8988T (cell line): ENCODE results near the gene PURB.
"Not testable (repeated sequence)": the region's sequence is repeated elsewhere in the genome, so short reads cannot be mapped to it uniquely, and the experiment has no call there.

ENCODE experiments used
- DNase-seq: peaks from one replicate; pipeline ENCODE4 v3.0.0; 2011

The PURB gene

DNA sequence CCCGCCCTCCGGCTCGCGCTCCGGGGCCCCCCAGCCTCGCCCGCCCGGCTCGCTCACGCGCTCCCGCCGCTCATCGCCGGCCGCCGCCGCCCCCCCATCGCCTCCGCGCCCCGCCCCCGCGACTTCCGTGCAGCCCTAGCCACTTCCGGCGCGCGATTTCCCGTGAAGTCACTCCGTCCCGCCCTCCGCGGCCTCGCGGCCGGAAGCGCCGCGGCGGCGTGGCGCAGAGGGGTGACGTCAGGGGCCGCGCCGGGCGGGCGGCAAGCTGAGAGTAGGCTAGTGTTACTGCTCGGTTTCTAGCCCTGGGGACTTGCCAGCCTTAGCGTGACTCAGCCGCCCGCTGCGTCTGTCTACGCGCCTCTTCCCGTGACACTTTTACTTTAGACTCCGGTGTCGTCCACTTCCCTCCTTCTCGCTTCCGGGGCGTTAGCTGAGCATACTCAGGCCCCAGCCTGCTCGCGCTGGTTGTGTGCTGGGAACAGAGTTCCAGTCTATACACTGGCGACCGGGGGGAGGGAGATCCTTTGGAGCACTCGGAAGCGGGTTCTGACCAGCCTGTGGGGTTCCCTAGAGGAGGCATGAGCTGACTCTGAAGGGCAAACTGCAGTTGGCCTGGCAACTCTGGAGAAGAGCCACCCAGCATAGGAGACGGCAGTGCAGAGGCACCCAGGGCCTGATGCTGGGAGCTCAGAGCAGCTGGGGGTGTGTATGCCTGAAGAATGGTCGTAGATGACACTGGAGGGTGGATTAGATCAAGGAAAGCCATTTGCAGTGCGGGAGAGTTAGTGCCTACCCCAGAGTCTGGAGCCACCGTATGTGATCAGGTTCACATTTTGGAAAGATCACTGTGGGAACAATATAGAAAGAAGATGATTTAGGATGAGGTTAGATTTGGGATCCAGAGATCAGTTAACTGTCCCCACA, at the start of gene PURB:
Gene PURB, minus strand, starts transcription at position 137 of the 924 bp plus-strand sequence. CDS start 182 bp downstream, outside the sequence.
- DNase-seq: peak; percentile 73

DNA sequence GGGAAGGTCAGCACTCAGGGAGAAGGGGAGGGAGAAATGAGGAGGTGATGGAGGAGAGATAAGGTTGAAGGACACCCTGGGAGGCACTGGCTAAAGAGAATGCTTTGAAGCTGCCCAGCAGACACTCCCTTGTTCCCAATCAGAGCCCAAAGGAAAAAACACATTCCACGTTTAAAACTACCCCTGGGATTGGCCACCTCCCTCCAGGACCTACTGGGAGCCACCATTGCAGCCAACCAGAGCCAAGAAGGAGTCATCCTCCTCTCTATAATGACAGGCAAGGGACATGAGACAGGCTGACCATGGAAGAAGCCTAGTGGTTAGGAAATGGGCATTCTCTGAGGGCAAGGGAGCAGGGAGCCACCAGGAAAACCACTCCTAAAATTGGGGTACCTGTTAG, 49.7 kb upstream of the PURB start:
- no peak for DNase-seq

DNA sequence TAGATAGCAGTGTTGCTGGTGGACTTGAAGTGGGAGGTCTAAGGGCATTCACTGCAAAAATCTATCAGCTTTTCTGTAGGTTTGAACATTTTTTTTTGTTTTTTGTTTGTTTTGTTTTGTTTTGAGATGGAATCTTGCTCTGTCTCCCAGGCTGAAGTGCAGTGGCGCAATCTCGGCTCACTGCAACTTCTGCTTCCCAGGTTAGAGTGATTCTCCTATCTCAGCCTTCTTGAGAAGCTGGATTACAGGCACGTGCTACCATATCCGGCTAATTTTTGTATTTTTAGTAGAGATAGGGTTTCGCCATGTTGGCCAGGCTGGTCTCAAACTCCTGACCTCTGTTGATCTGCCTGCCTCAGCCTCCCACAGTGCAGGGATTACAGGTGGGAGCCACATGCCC, 49.2 kb upstream of the PURB start:
- DNase-seq: not testable (repeated sequence)

DNA sequence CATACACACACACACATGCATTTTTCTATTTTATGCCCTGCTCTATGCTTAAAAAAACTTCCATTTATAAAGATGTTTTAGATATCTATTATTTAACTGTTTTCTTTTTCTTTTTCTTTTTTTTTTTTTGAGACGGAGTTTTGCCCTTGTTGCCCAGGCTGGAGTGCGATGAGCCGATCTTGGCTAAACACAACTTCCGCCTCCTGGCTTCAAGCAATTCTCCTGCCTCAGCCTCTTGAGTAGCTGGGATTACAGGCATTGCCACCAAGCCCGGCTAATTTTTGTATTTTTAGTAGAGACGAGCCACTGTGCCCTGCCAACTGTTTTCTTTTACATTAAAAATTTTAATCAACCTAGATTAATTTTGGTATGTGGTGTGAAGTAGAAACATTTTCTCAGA, 45.6 kb upstream of the PURB start:
- DNase-seq: no peak

DNA sequence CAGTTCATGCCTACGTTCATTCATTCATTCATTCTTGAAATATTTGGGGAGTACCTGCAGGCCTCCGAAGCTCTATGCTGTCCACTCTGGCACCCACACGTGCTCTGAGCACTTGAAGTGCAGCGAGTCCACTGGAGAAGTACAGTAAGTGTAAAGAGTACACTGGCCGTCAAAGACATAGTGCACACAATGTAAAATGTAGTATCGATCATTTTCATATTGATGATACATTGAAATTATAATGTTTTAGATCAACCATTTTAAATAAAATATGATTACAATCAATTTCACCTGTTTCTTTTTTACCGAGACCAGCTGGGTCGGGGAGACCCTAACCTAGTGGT, 37.0 kb upstream of the PURB start:
- no peak for DNase-seq

DNA sequence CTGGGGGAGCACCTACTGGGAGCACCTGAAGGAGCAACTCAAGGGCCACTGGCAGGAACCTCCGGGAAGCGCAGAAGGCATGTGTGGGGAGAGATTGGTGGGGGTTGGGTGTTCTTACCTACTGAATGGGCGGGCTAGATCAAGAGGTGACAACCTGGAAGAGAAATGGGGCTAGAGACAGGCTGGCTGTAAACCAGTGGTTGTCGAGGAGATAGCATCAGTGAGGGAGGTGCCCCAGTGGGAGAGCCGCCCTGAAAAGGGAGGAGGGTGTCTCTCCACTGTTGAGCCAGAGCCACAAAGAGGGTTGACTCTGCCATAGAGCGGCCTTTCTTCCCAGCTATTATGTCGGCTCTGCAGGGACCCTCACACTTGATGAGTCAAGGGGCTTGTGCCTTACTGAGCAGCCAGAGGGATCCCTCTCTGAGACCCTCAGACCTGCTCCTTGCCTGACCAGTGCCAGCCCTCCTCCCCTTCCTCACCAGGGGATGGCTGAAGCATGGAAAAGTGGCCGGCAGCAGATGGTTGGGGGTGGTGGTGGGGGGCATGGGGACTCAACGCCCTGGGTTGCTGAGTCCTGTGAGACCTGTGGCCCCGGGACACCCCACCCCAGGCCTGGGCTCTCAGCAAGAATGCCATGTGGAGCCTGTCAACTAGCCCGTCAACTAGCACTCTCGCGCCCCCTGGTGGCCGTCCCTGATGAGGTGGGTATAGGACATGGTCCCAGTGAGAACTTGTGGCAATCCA, 36.4 kb upstream of the PURB start:
- DNase-seq: peak; percentile 26

DNA sequence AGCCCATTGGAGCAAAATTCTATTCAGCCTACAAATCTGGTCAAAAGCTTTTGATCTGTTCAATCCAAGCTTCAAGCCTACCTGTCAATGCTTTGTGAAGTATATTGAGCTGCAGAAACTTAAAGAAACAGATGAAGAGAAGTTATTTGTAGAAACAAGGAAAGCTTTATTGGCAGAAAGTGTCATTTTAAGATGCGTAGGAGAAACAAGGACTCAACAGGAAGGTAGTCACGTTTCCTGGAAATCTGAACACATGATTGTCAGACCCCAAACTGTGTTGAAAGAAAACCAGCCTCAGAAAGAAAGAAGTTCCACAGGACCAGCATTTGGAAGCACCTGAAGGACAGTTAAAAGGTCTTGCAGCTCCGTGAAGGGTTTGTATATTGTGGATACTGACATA, 34.8 kb upstream of the PURB start:
- no peak for DNase-seq

DNA sequence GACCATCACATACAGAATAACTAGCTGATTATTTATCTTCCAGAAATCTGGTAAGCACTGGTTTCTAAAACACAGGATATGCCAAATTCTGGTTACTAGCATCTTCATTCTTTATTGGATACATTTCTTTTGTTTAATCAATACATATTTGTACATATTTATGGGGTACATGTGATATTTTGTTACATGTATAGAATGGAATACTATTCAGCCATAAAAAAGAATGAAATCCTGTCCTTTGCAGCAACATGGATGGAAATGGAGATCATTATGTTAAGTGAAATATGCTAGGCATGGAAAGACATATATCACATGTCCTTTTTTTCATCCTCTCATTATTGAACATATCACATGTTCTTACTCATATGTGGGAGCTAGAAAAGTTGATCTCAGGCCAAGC, 32.7 kb upstream of the PURB start:
- DNase-seq: no peak

DNA sequence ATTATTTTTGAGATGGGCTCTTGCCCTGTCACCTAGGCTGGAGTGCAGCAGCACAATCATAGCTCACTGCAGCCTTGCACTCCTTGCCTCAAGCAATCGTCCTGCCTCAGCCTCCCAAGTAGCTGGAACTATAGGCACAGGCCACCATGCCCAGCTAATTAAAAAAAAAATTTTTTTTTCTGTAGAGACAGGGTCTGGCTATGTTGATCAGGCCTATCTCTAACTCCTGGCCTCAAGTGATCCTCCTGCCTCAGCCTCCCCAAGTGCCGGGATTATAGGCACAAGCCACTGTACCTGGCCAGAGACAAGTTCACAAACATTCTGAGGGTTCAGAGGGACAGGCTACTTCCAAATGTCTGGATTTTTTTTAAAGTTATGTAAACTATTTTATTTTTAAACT, 32.1 kb upstream of the PURB start:
- DNase-seq: no peak

DNA sequence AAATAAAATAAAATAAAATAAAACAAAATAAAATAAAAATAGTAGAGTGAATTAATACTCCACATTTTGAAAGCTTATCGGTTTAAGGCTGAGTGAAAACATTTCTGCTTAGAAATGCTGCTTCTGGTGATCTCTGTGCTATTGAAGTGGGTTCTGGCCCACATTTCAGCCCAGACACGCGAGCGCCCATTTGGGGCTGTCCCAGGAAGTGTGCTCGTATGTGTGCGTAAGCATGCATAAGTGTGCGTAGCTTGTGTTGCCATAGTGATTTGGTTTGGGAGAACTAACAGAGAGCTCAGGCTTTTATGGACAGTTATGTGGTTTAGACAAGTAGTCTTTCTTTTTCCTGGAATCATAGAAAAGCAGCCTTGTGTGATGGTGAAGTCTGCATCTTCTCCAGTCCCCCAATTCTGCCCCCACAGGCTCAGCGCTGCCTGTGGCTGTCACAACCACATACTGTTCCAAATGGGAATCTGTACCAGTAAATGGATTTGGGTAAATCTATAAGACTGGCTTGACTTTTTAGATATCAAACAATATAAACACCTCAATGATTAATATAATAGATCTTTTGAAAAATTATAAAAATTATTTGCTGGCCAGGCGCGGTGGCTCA, 29.8 kb upstream of the PURB start:
- DNase-seq: no peak

DNA sequence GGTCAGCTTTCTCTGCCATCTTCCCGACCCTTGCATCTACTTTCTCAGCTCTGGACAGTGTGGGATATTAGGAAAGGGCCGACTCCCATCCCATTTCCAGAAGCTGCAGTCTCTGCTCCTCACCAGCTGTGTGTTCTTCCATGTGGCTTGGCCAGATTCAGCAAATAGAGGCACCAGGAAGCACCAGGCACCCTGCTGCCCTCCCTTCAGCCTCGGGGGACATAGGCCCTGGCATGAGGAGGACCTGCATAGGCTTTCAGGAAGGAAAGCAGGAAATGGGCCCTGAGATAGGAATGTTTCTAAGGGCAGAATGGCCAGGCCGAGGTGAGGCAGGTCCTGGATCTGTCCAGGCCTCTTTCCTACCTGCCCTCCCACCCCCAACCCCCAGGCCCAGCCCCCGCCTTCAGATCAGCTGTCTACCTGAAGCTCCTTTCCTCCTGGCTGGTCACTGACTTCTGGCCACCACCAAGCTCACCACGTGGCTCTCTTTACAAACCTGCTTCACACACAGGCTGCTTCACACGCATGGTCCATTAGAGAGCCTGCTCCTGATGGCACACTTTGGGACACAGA, 27.5 kb upstream of the PURB start:
- DNase-seq: no peak

DNA sequence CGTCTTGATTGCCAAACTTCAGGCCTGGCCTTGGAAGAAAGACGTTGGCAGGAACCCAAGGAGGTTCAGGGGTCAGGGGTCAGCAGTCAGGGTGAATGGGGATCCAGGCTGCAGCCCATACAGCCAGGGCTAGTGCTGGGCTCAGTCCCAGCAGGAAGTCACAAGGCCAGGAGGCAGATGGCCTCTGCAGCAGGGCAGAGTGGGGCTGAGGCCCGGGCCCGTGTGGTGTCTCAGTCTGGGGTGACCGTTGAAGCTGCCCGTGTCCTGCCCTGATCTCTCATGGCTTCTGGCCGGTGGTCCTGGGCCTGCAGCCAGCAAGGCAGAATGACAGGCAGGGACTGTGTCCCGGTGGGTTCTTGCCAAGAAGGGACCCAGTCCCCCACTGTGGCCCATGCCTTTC, 26.6 kb upstream of the PURB start:
- DNase-seq: no peak

DNA sequence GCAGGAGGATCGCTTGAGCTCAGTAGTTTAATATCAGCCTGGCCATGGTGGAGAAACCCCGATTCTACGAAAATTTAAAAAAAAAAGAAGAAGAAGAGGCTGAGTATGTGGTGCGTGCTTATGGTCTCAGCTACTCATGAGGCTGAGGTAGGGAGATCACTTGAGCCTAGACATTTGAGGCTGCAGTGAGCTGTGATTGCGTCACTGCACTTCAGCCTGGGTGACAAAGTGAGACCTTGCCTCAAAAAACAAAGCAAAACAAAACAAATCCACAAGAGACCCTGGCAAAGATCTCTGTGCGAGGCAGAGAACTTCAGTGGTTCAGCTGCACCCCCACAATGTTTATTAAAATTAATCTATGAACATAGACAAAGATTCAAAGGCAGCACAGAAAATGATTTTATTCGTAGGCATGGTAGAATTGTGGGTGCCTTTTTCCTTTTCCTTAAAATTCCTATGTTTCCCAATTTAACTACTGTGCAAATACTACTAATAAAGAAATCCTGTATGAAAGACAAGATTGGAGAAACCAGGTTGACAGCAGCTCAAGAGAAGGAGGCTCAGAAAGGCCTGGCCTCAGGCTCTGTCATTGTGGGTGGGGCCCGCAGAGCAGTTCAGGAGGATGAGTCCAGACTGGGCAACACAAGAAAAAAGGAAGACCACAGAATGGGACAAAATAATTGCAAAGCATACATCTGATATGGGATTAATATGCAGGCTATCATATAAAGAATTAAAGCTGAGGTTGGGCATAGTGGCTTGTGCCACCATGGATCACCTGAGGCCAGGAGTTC, 24.5 kb upstream of the PURB start:
- DNase-seq: no peak

DNA sequence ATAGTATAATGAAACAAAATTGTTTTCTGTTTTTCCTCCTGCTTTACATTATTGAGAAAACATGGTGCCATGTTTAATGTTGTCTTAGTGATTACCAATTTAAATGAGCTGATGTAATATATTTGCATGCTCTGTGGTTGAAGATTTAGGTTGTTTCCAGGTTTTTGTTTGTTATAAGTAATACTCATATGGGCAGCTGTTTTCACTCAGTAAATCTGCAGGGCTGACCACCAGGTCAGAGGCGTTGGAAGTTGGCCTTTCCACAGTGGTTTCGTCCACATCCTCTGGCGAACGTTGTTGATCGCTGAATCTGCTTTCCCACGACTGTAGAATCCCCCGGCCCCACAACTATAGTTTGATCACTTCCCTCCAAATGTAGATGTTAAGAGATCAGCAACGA, 21.6 kb upstream of the PURB start:
- DNase-seq: no peak

DNA sequence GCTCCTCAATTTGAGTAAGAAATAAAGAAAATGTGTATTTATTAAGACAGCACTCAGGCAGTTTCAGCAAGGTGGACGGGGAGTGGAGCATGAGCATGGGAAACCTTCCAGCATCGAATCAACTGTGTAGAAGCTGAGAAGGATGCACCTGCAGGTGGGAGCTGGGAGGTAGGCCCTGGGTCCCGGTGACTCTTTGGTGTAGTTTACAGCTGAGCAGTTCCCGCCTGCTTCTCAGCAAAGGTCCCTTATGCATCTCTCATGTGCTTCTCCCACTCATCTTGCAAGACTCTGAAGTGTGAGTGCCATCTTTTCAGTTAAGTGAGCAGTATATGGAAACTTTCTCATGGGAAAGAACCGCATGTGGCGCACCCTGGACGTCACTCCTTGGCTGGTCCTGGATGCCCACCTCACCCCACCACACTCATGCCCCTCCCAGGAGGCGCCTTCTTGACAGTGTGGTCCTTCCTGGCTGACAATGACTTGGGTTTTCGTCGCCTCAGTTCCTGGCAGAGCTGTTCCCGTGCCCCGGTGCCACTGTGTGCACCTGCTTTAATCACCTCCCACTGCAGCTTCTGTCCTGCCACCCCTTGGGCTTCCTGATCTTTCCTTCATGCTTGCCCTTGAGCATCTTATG, 19.8 kb upstream of the PURB start:
- no peak for DNase-seq

DNA sequence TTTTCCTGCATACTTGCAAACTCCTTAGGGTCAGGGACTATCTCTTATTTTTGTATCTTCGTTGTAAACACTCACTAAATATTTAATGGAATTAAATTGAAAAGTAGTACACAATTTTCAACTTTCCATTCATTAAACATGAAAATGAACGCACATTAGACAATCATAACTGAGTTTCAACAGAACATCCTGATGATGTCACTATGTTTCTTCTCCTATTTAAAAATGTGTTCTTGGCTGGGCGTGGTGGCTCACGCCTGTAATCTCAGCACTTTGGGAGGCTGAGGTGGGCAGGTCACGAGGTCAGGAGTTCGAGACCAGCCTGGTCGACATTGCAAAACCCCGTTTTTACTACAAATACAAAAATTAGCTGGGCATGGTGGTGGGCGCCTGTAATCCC, 14.1 kb upstream of the PURB start:
- DNase-seq: no peak

DNA sequence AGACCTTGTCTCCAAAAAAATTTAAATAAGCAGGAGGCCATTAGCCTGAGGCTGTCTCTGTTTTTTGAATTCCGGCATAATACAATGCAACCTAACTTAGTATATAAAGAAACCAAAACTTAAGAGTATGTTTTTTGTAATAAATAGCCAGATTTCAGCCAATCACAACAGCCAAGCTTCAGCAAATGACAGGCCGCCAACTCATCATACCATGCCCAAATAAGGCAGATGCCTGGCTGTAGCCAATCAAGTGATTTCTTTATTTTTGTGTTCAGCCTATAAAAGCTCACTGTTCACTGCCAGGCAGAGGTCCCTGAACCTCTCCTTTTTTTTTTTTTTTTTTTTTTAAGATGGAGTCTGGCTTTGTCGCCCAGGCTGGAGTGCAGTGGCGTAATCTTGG, 12.7 kb upstream of the PURB start:
- no peak for DNase-seq

DNA sequence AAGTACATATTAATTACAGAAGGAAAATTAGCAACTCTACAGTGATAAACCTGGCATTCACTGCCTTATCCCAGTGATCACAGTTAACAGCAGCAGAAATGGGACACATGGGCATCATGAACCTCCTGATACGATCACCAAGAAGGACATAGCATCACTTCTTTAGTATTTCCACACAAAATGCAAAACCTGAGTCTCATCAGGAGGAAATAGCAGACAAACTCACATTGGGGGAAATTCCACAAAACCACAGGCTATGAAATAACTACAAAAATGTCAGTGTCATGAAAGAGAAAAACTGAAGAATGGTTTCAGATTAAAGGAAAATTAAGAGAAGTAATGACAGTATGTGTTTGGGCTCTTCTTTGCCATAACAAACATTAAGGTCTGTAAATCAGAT, 12.0 kb upstream of the PURB start:
- DNase-seq: no peak

DNA sequence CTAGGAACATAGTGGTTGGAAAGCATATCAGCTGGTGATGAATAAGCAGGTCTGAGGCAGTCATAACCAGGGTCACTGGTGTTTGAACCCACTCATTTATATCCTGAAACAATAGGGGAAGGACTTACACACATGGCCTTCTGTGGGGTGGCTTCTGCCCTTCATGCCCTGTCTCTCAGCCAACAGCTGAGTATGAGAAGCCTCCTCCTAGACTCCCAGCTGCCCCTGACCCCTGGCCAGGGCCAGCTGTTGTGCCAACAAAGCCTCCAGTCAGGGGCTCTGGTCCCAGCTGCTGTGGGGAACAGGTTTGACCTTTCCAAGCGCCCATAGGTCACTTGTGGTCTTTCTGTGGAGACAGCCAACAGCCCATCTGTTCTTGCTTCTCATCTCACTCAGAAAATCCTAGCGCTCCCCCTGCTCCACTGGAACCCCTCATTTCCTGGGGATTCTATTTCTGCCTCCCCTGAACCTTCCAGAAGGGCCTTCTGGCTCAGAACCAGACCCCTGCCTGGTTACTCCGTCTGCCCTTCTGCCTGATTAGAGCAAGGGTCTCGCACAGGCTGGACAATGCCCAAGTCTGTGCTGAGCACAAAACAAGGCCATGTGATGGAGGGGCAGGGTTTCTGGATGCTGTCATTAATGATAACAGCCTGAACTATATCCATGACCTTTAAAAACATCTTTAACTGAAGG, 9.7 kb upstream of the PURB start:
- DNase-seq: no peak

DNA sequence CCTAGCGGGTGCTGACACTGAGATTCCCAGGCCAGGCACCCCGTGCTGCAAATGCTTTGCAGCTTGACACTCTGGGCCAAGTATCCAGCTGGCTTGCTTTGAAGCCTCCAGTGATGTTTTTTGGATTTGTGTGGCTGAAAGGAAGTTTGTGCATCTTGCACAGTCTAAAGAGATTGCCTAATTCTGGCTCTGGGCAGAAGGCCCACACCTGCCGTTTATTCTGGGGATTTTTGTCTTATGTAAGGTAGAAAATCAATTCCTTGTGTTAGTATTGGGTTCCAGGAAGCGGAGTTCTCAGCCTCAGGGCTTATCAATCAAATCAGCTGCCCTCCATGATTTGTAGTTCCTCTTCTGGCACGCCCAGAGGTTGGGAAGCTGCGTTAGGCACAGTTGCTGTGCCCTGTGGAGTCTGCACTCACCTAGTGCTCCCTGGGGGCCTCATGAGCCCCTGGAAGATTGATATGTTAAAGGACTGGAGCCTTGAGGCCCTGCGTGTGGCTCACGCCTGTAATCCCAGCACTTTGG, 8.4 kb upstream of the PURB start:
- no peak for DNase-seq

DNA sequence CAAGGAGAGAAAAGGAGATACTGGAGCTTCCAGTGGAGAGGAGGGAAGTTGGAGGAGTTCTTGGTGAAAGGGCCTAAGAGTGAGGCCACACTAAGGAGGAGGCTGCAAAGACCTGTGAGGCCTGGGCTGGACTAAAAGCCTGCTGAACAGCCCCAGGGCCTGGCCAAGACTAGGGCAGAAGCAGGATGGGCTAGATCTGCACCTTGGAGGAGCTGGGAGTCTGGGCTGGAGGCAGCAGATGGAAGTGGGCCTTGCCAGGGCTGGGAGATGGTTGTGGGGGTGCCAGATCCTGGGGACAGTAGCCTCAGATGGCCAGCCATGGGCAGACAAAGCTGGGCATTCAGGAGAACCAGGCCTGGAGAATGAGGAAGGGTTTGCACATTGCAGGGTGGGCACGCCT, 6.5 kb upstream of the PURB start:
- no peak for DNase-seq
